GM12878 (cell line): Measurements from ENCODE around the gene TTC4. TPM values are rescaled to one million over a fixed set of nuclear protein-coding genes. Genes with fewer than 3 reads are reported as not detected.

ENCODE experiments used
- ATAC-seq: fragments of 200-7000 bp; cut with Tn5 transposase; 3 replicates; pipeline ENCODE4 v1.9.1; 2020; ENCODE audit warnings: mild to moderate bottlenecking, moderate library complexity
- BruUV-seq: library from RNA; stranded (reverse); fragments of 400-500 nt; replicated peaks from 2 replicates; lab custom pipeline; 2021; lab: Mats Ljungman, UMichigan
- CTCF ChIA-PET: fragments of 300-600 bp; sonication (Branson Sonifier 250); formaldehyde crosslinking; extraction: SDS; loops from one replicate; lab custom pipeline; 2021; ENCODE audit warnings: inconsistent platforms; lab: Yijun Ruan, JAX
- POLR2A ChIA-PET: fragments of 350-600 bp; formaldehyde crosslinking; extraction: SDS; loops from one replicate; lab custom pipeline; 2021; ENCODE audit warnings: inconsistent platforms; lab: Charles Lee
- RAD21 ChIA-PET: fragments of 300-600 bp; sonication (Branson Sonifier 250); formaldehyde crosslinking; loops from one replicate; lab custom pipeline; 2023; ENCODE audit warnings: antibody characterized with exemption; ENCODE audit not compliant: unreplicated experiment; lab: Charles Lee
- SMC1A ChIA-PET: fragments of 300-600 bp; sonication (Branson Sonifier 250); formaldehyde crosslinking; loops from one replicate; lab custom pipeline; 2023; ENCODE audit not compliant: unreplicated experiment, uncharacterized antibody; lab: Charles Lee
- DNase-seq: peaks from one replicate; pipeline ENCODE4 v3.0.0-alpha.2; 2011; ENCODE audit warnings: low read depth, low spot score
- FAIRE-seq: peaks from 3 replicates; lab custom pipeline; 2011; peaks lifted over from hg19 to GRCh38; lab: Jason Lieb, UNC
- H2AFZ ChIP-seq: 2 replicates; pipeline ENCODE4 v1.6.0; 2011; ENCODE audit warnings: low read depth, low read length, control low read depth; ENCODE audit not compliant: control insufficient read depth
- H3K27ac ChIP-seq: 2 replicates; pipeline ENCODE4 v1.5.1; 2011; ENCODE audit warnings: control low read depth; ENCODE audit not compliant: control insufficient read depth, insufficient read depth
- H3K27me3 ChIP-seq, 2 experiments: replicated peaks in 1 of 2; 2 replicates each; pipeline versions ENCODE4 v1.6.0 to v1.6.1; 2011; ENCODE audit warnings: low read length in 1 of 2; ENCODE audit not compliant: control insufficient read depth in 2 of 2, insufficient read depth in 2 of 2
- H3K36me3 ChIP-seq, 2 experiments: 2 replicates each; pipeline ENCODE4 v1.5.1; 2011; ENCODE audit warnings: low read length in 1 of 2; ENCODE audit not compliant: control insufficient read depth in 2 of 2, insufficient read depth in 2 of 2
- H3K4me1 ChIP-seq: 2 replicates; pipeline ENCODE4 v1.6.1; 2011; ENCODE audit warnings: mild to moderate bottlenecking, low read length, moderate library complexity, mixed read lengths; ENCODE audit not compliant: control insufficient read depth, insufficient read depth
- H3K4me2 ChIP-seq: 2 replicates; pipeline ENCODE4 v1.6.0; 2011; ENCODE audit warnings: control low read depth; ENCODE audit not compliant: control insufficient read depth, insufficient read depth
- H3K4me3 ChIP-seq: fragments of 200-600 bp; sonication (generic); 2 replicates; pipeline ENCODE4 v1.5.1; 2016
- H3K79me2 ChIP-seq: 2 replicates; pipeline ENCODE4 v1.6.0; 2011; ENCODE audit warnings: low read length; ENCODE audit not compliant: control insufficient read depth, insufficient read depth
- H3K9ac ChIP-seq: 2 replicates; pipeline ENCODE4 v1.8.0; 2011; ENCODE audit warnings: low read length, control low read depth, mixed read lengths; ENCODE audit not compliant: control insufficient read depth, insufficient read depth
- H3K9me3 ChIP-seq: replicated peaks from 3 replicates; pipeline ENCODE4 v1.5.1; 2011; ENCODE audit warnings: mild to moderate bottlenecking, low read length; ENCODE audit not compliant: control insufficient read depth, insufficient read depth
- H4K20me1 ChIP-seq: 2 replicates; pipeline ENCODE4 v1.6.0; 2011; ENCODE audit not compliant: control insufficient read depth, insufficient read depth
- DPF2 ChIP-seq: fragments of 450-650 bp; IDR thresholded peaks from 2 replicates; pipeline ENCODE4 v1.6.1; 2017; ENCODE audit warnings: mild to moderate bottlenecking
- EGR1 ChIP-seq, 2 experiments: IDR thresholded peaks; 1 replicate in 1 of 2; 2 replicates in 1 of 2; pipeline ENCODE4 v1.6.1; 2011 to 2012; ENCODE audit warnings: low read depth in 2 of 2, low read length in 2 of 2, borderline replicate concordance in 1 of 2, mild to moderate bottlenecking in 1 of 2, moderate library complexity in 1 of 2
- HDAC6 ChIP-seq: fragments of 200-600 bp; sonication (generic); IDR thresholded peaks from one replicate; pipeline ENCODE4 v1.8.0; 2017; ENCODE audit warnings: antibody characterized with exemption; ENCODE audit not compliant: unreplicated experiment
- IKZF2 ChIP-seq, 2 experiments: fragments of 450-650 bp; IDR thresholded peaks; 2 replicates each; pipeline ENCODE4 v1.6.1; 2017; ENCODE audit warnings: mild to moderate bottlenecking in 2 of 2, moderate library complexity in 2 of 2
- MTA3 ChIP-seq: IDR thresholded peaks from 2 replicates; pipeline ENCODE4 v1.6.1; 2012; ENCODE audit warnings: low read length, inconsistent platforms, borderline replicate concordance
- NRF1 ChIP-seq: conservative IDR thresholded peaks from 2 replicates; pipeline ENCODE4 v1.6.1; 2011; ENCODE audit warnings: mild to moderate bottlenecking, low read depth, low read length, improper control_type of control experiment
- PML ChIP-seq: IDR thresholded peaks from 2 replicates; pipeline ENCODE4 v1.6.1; 2012; ENCODE audit warnings: low read length, inconsistent platforms
- POLR2A ChIP-seq: IDR thresholded peaks from 2 replicates; pipeline ENCODE4 v1.6.1; 2011; ENCODE audit warnings: low read depth, mild to moderate bottlenecking, low read length
- RAD21 ChIP-seq: IDR thresholded peaks from 2 replicates; pipeline ENCODE4 v1.6.1; 2011; ENCODE audit warnings: mild to moderate bottlenecking, low read depth, low read length, moderate library complexity; ENCODE audit not compliant: insufficient read depth
- RFX5 ChIP-seq: IDR thresholded peaks from 2 replicates; pipeline ENCODE4 v1.6.1; 2011; ENCODE audit warnings: low read depth, low read length, improper control_type of control experiment
- SMARCA5 ChIP-seq: fragments of 450-650 bp; IDR thresholded peaks from 2 replicates; pipeline ENCODE4 v1.6.1; 2017; ENCODE audit warnings: mild to moderate bottlenecking
- TAF1 ChIP-seq: IDR thresholded peaks from 2 replicates; pipeline ENCODE4 v1.6.1; 2011; ENCODE audit warnings: mild to moderate bottlenecking, low read depth, low read length, borderline replicate concordance
- TCF3 ChIP-seq: IDR thresholded peaks from 2 replicates; pipeline ENCODE4 v1.6.1; 2012; ENCODE audit warnings: low read depth, mild to moderate bottlenecking, low read length, borderline replicate concordance; ENCODE audit not compliant: insufficient read depth
- ZBTB4 ChIP-seq: fragments of 450-650 bp; formaldehyde crosslinking; IDR thresholded peaks from 2 replicates; pipeline ENCODE4 v1.4.0; 2022; ENCODE audit warnings: mild to moderate bottlenecking, moderate library complexity
- ZBTB40 ChIP-seq: fragments of 450-650 bp; IDR thresholded peaks from 2 replicates; pipeline ENCODE4 v1.6.1; 2016; ENCODE audit warnings: mild to moderate bottlenecking, moderate library complexity, borderline replicate concordance
- ZNF622 ChIP-seq: fragments of 450-650 bp; IDR thresholded peaks from 2 replicates; pipeline ENCODE4 v1.6.1; 2017; ENCODE audit warnings: mild to moderate bottlenecking, inconsistent platforms
- WGBS: methylation state at CpG from one replicate; pipeline ENCODE4 v1.1.6; 2016; ENCODE audit warnings: low lambda C conversion rate; ENCODE audit not compliant: insufficient replicate concordance, insufficient coverage; ENCODE audit errors: missing lambda C conversion rate; 5-methylcytosine and 5-hydroxymethylcytosine counted together
- in situ Hi-C: fragments of 300-500 bp; cut with MboI; formaldehyde crosslinking; loops from 9 replicates; pipeline ENCODE4 v1.14.3; 2018; ENCODE audit warnings: mixed read lengths
- intact Hi-C: fragments of 100-400 bp; cut with micrococcal nuclease; formaldehyde crosslinking; loops from one replicate; pipeline ENCODE4 v1.14.2; 2022; ENCODE audit not compliant: unreplicated experiment
- polyA plus RNA-seq, 11 experiments: library from polyadenylated mRNA; depleted of rRNA in 4 of 11; unstranded in 6 of 11; stranded (reverse) in 5 of 11; fragments of >200 nt; fragmentation: Nextera tagmentation in 4 of 11; fragmentation: Illumina TruSeq in 1 of 11; extraction: Ambion mirVana in 4 of 11; extraction: Trizol in 1 of 11; gene quantifications; 1 replicate in 1 of 11; 2 replicates in 10 of 11; pipeline versions ENCODE4 v1.2.1 to v1.2.3, GENCODE V29; 2011 to 2016; ENCODE audit warnings: inconsistent platforms in 2 of 11, missing spikeins in 2 of 11, low read depth in 1 of 11
- total RNA-seq, 4 experiments: library from RNA; depleted of rRNA in 3 of 4; stranded (reverse); fragments of >200 nt in 3 of 4; fragmentation: Illumina TruSeq in 1 of 4; extraction: Trizol in 1 of 4; gene quantifications; 2 replicates each; pipeline versions ENCODE4 v1.2.1 to v1.2.3, GENCODE V29; 2013 to 2021

The TTC4 gene
- total and polyA plus RNA-seq, 10 of the 15 experiments (the other 5 are each of a cell fraction or from before 2014, with no cell fraction given), result 23.4 to 50.5 (median 36.0) TPM

- no peaks in the 10 kb centered on the region for H3K4me1 ChIP-seq
- BruUV-seq, result no TSS peak
- RAD21 ChIA-PET, result no interaction called here
- peaks cover 0 to 23% of the 10 kb centered on the region in 2 experiments for H3K36me3 ChIP-seq
- 100% methylated on average over 1 of the region's 1 CpG for WGBS
- H4K20me1 ChIP-seq, result no peaks in the 10 kb centered on the region
- H3K27me3 ChIP-seq, result no peaks in the 10 kb centered on the region
- no peak overlapping the region for H3K27ac ChIP-seq
- H3K9ac ChIP-seq, result no peak overlapping the region
- SMC1A ChIA-PET, result interaction anchor here (1.0 kb wide), 1 partner anchor 50 kb away, joined by 3 read pairs; no protein-coding TSS in a partner anchor
- POLR2A ChIA-PET, result interaction anchor here (1.0 to 1.1 kb wide), 2 partner anchors 8 to 10 kb away, joined by 3 read pairs; no protein-coding TSS in a partner anchor
- intact Hi-C loops (no loop called here), in situ Hi-C loops (no loop called here)
- ATAC-seq, result no peak
- FAIRE-seq, result no peak
- no peak overlapping the region for H3K4me3 ChIP-seq
- H2AFZ ChIP-seq, result no peak overlapping the region
- no peaks in the 10 kb centered on the region; the same call in 1 of the 2 replicates for H3K79me2 ChIP-seq
- no peak overlapping the region for H3K4me2 ChIP-seq
- CTCF ChIA-PET, result interaction anchor here (0.7 kb wide), 1 partner anchor 85 kb away, joined by 3 read pairs; no protein-coding TSS in a partner anchor
- TF ChIP-seq TCF3, result no peak
- no peak for TF ChIP-seq RAD21
- TF ChIP-seq RFX5, result no peak
- TF ChIP-seq NRF1, result no peak
- no peak for TF ChIP-seq SMARCA5
- TF ChIP-seq ZBTB40, result no peak
- no peak for TF ChIP-seq IKZF2 (IDR thresholded peaks at IDR 0.05)
- no peak for TF ChIP-seq ZNF622
- TF ChIP-seq ZBTB4 (CRISPR knock-in tag), result no peak
- no peak for TF ChIP-seq HDAC6
- TF ChIP-seq POLR2A, result no peak
- TF ChIP-seq DPF2, result no peak
- TF ChIP-seq TAF1, result no peak
- no peak for TF ChIP-seq EGR1 (IDR thresholded peaks at IDR 0.05; ENCODE audit: borderline replicate concordance in 1 of 2, low read depth in 2 of 2, low read length in 2 of 2)
- TF ChIP-seq MTA3, result no peak
- TF ChIP-seq PML, result no peak
- DNase-seq, result no peak
- no peaks in the 10 kb centered on the region; the same call in 2 of the 3 replicates for H3K9me3 ChIP-seq
Measured at GRCh38 chr1:54724771-54725170, 9.1 kb downstream of the TTC4 start.
